ENCODE results near the gene TBX1.

Gene TBX1

GRCh38 chr22:19755722-19756287, 4.8 kb upstream of the TBX1 start:
- no peak overlapping the region for H3K9ac ChIP-seq (ENCODE audit: low read depth, low read length)
- no peak overlapping the region for H3K27ac ChIP-seq (ENCODE audit: low read depth, low read length)
- peaks cover 13% of the 10 kb centered on the region; the same call in 1 of the 2 replicates for H3K4me1 ChIP-seq (ENCODE audit: control insufficient read depth, insufficient read depth, low read length)
- no peaks in the 10 kb centered on the region for H3K36me3 ChIP-seq (ENCODE audit: control insufficient read depth, insufficient read depth, low read length)
- H3K9me3 ChIP-seq (ENCODE audit: control insufficient read depth, insufficient read depth, low read length), result no peaks in the 10 kb centered on the region
- peaks cover 94% of the 10 kb centered on the region for H3K27me3 ChIP-seq (ENCODE audit: control insufficient read depth, insufficient read depth, low read length)
- peak overlapping the region; percentile 14; the same call in 1 of the 2 replicates for H3K4me3 ChIP-seq (ENCODE audit: low read depth, low read length)

- no peak overlapping the region for H3K9ac ChIP-seq (ENCODE audit: low read depth, low read length)
- no peaks in the 10 kb centered on the region for H3K9me3 ChIP-seq (ENCODE audit: control insufficient read depth, insufficient read depth, low read length)
- H3K4me1 ChIP-seq (ENCODE audit: control insufficient read depth, insufficient read depth, low read length), result peaks cover 10% of the 10 kb centered on the region; the same call in 1 of the 2 replicates
- H3K36me3 ChIP-seq (ENCODE audit: control insufficient read depth, insufficient read depth, low read length), result no peaks in the 10 kb centered on the region
- H3K4me3 ChIP-seq (ENCODE audit: low read depth, low read length), result peak overlapping the region; percentile 30; the same call in 1 of the 2 replicates
- H3K27ac ChIP-seq (ENCODE audit: low read depth, low read length), result no peak overlapping the region
- peaks cover 98% of the 10 kb centered on the region for H3K27me3 ChIP-seq (ENCODE audit: control insufficient read depth, insufficient read depth, low read length)
These were observed 4.1 kb upstream of the TBX1 start for GRCh38 chr22:19756288-19757128.

DNA sequence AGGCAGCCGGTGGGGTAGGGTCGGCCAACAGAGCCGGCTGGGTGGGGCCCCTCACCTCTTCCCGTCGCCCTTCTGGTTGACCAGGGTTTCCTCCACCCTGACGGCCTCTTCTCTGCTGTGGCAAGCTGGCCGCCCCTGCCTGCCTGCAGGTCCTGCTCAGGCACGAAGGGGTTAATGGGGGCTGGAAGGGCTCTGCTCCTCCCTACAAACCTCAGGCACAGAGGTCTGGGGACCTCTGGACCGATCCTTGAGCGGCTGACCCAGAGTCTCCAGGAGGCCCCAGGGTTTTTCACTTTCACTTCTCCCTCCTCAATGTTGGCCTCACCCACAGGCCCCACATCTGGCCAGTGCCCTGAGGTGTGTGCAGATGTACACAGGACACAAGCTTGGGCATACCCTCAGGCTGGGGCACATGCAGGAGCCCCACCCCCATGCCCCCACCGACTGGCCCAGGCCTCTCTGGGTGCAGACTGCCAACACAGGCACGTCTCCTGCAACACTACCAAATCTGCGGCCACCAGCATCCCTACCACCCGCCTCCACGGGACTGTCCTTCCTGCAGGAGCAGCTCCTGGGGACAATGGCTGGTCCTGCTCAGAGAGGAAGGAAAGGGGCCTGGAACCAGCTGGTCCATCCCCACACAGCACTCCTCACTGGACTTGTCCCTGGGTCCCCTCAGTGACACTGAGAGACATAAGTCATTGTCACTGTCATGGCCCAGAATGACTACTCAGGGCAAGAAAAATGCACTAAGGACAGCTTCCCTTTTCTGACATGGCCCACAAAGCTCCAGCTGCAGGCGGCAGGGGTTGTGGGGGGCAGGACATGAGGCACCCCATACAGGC, 3.2 kb upstream of the TBX1 start:
- no peaks in the 10 kb centered on the region for H3K36me3 ChIP-seq (ENCODE audit: control insufficient read depth, insufficient read depth, low read length)
- peaks cover 98% of the 10 kb centered on the region for H3K27me3 ChIP-seq (ENCODE audit: control insufficient read depth, insufficient read depth, low read length)
- H3K9ac ChIP-seq (ENCODE audit: low read depth, low read length), result no peak overlapping the region
- no peaks in the 10 kb centered on the region for H3K9me3 ChIP-seq (ENCODE audit: control insufficient read depth, insufficient read depth, low read length)
- no peak overlapping the region for H3K27ac ChIP-seq (ENCODE audit: low read depth, low read length)
- H3K4me1 ChIP-seq (ENCODE audit: control insufficient read depth, insufficient read depth, low read length), result peaks cover 10% of the 10 kb centered on the region; the same call in 1 of the 2 replicates
- peak overlapping the region; percentile 30; the same call in 1 of the 2 replicates for H3K4me3 ChIP-seq (ENCODE audit: low read depth, low read length)

- Histone ChIP-seq H3K27ac (ENCODE audit: low read depth, low read length) (no peak overlapping the region), H3K9ac (ENCODE audit: low read depth, low read length) (no peak overlapping the region), H3K4me1 (ENCODE audit: control insufficient read depth, insufficient read depth, low read length) (peaks cover 14% of the 10 kb centered on the region; the same call in 1 of the 2 replicates), H3K27me3 (ENCODE audit: control insufficient read depth, insufficient read depth, low read length) (peaks cover 98% of the 10 kb centered on the region), H3K9me3 (ENCODE audit: control insufficient read depth, insufficient read depth, low read length) (no peaks in the 10 kb centered on the region), H3K4me3 (ENCODE audit: low read depth, low read length) (no peak overlapping the region), H3K36me3 (ENCODE audit: control insufficient read depth, insufficient read depth, low read length) (no peaks in the 10 kb centered on the region)
These were observed 2.3 kb upstream of the TBX1 start for GRCh38 chr22:19757985-19758895.

GRCh38 chr22:19758896-19759426, 1.6 kb upstream of the TBX1 start:
- Histone ChIP-seq H3K4me1 (ENCODE audit: control insufficient read depth, insufficient read depth, low read length) (peaks cover 19% of the 10 kb centered on the region; the same call in 1 of the 2 replicates), H3K36me3 (ENCODE audit: control insufficient read depth, insufficient read depth, low read length) (no peaks in the 10 kb centered on the region), H3K4me3 (ENCODE audit: low read depth, low read length) (no peak overlapping the region), H3K9me3 (ENCODE audit: control insufficient read depth, insufficient read depth, low read length) (no peaks in the 10 kb centered on the region), H3K9ac (ENCODE audit: low read depth, low read length) (no peak overlapping the region), H3K27me3 (ENCODE audit: control insufficient read depth, insufficient read depth, low read length) (peaks cover 98% of the 10 kb centered on the region), H3K27ac (ENCODE audit: low read depth, low read length) (no peak overlapping the region)

GRCh38 chr22:19759427-19760057, 1.0 kb upstream of the TBX1 start:
- Histone ChIP-seq H3K27ac (ENCODE audit: low read depth, low read length) (no peak overlapping the region), H3K4me1 (ENCODE audit: control insufficient read depth, insufficient read depth, low read length) (peaks cover 21% of the 10 kb centered on the region; the same call in 1 of the 2 replicates), H3K9me3 (ENCODE audit: control insufficient read depth, insufficient read depth, low read length) (no peaks in the 10 kb centered on the region), H3K27me3 (ENCODE audit: control insufficient read depth, insufficient read depth, low read length) (peaks cover 98% of the 10 kb centered on the region), H3K9ac (ENCODE audit: low read depth, low read length) (no peak overlapping the region), H3K36me3 (ENCODE audit: control insufficient read depth, insufficient read depth, low read length) (no peaks in the 10 kb centered on the region), H3K4me3 (ENCODE audit: low read depth, low read length) (no peak overlapping the region)

- no peaks in the 10 kb centered on the region for H3K36me3 ChIP-seq (ENCODE audit: control insufficient read depth, insufficient read depth, low read length)
- H3K4me1 ChIP-seq (ENCODE audit: control insufficient read depth, insufficient read depth, low read length), result peaks cover 29% of the 10 kb centered on the region
- H3K27me3 ChIP-seq (ENCODE audit: control insufficient read depth, insufficient read depth, low read length), result peaks cover 98% of the 10 kb centered on the region
- H3K4me3 ChIP-seq (ENCODE audit: low read depth, low read length), result no peak overlapping the region; the same call in 1 of the 2 replicates
- no peak overlapping the region for H3K27ac ChIP-seq (ENCODE audit: low read depth, low read length)
- H3K9me3 ChIP-seq (ENCODE audit: control insufficient read depth, insufficient read depth, low read length), result no peaks in the 10 kb centered on the region
- H3K9ac ChIP-seq (ENCODE audit: low read depth, low read length), result no peak overlapping the region
These were observed 560 bp downstream of the TBX1 start for GRCh38 chr22:19760951-19761724.

DNA sequence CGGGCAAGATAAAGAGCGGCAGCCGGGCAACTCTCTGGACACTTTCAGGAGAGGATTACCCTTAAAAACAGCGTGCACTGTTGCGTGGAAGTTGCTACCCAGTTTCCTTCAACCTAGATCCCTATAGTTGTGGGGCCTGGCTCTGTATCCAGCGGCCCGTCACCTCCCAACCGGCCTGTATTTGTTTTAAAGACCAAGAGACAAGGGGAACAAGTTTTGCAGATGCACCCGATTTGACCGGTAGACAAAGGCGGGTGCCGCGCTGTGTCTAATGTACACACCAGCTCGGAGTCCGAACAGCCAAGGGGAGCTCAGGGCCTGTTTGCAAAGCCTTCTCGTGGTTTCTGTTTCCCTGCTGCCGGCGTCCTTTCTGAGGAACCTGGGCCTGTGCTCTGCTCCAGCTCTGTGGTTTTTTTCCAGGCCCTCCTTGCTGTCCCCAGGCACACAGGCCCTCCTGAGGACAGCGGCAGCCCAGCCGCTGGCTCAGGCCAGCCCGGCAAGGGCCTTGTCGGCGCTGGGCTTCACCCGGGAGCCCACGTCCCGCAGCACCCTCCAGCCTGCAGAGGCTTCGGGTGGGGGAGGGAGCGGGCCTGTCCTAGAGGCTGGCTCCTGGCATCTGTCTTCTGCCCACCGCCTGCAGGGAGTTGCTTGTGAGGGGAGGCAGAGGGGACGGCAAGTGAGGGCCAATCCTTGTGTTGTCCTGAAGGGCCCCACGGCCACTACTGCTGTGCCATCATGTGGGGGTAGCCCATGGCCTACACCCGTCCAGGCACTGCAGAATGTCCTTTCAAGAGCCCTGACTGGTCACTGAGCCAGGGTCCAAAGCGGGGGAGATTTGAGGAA, 1.4 kb downstream of the TBX1 start:
- Histone ChIP-seq H3K27ac (ENCODE audit: low read depth, low read length) (no peak overlapping the region), H3K36me3 (ENCODE audit: control insufficient read depth, insufficient read depth, low read length) (no peaks in the 10 kb centered on the region), H3K4me1 (ENCODE audit: control insufficient read depth, insufficient read depth, low read length) (peaks cover 28% of the 10 kb centered on the region), H3K9ac (ENCODE audit: low read depth, low read length) (no peak overlapping the region), H3K27me3 (ENCODE audit: control insufficient read depth, insufficient read depth, low read length) (peaks cover 98% of the 10 kb centered on the region), H3K9me3 (ENCODE audit: control insufficient read depth, insufficient read depth, low read length) (no peaks in the 10 kb centered on the region), H3K4me3 (ENCODE audit: low read depth, low read length) (no peak overlapping the region)
